ENCODE data around the gene COA3.

DNA sequence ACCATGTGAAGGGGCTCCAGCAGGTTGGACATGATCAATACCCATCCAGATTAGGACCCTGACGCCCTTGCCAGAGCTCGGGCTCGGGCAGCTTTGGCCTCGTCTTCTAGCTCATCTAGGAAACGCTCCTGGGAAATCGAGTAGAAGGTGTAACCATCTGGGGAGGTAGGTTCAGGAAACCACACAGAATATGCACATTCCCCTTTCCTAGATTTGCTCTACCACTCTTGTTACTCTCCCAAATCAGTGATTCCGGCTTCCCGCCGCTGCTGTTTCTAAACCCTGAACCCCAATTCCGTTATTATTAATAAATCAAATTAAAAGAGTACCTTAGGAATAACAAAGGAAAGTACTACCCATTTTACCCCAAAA lies 507 bp downstream of the COA3 start:
- TF ChIP-seq CTCF (IDR thresholded peaks at IDR 0.05) (no peak), EZH2 (IDR thresholded peaks at IDR 0.05; ENCODE audit: borderline replicate concordance, insufficient read depth, low read depth, low read length, poor library complexity, severe bottlenecking) (no peak)
